WTC11 (cell line): ENCODE results near the gene LDLRAD3. TPM values are rescaled to one million over a fixed set of nuclear protein-coding genes. Genes with fewer than 3 reads are reported as not detected.

Source experiments
- ATAC-seq: fragments of 200-7000 bp; cut with Tn5 transposase; 2 replicates; pipeline ENCODE4 v1.10.0; 2021; ENCODE audit warnings: mild to moderate bottlenecking, moderate library complexity
- CTCF ChIA-PET: fragments of 300-600 bp; sonication (Branson Sonifier 250); formaldehyde crosslinking; loops from one replicate; lab custom pipeline; 2021; ENCODE audit warnings: antibody characterized with exemption; lab: Charles Lee
- POLR2A ChIA-PET: fragments of 350-600 bp; sonication (Branson Sonifier 250); formaldehyde crosslinking; loops from one replicate; lab custom pipeline; 2021; ENCODE audit warnings: antibody characterized with exemption; lab: Charles Lee
- DNase-seq: peaks from one replicate; pipeline ENCODE4 v3.0.0; 2021; ENCODE audit warnings: low spot score
- H3K27ac Mint-ChIP-seq: 2 replicates; pipeline ENCODE4 v1.8.0; 2021; ENCODE audit warnings: mixed read lengths
- H3K27me3 Mint-ChIP-seq: 2 replicates; pipeline ENCODE4 v1.8.0; 2021; ENCODE audit warnings: low read depth, mild to moderate bottlenecking, moderate library complexity, mixed read lengths
- H3K36me3 Mint-ChIP-seq: 2 replicates; pipeline ENCODE4 v1.8.0; 2021; ENCODE audit warnings: mixed read lengths
- H3K4me1 Mint-ChIP-seq: 2 replicates; pipeline ENCODE4 v1.8.0; 2022; ENCODE audit warnings: mixed read lengths
- H3K4me3 Mint-ChIP-seq: 2 replicates; pipeline ENCODE4 v1.8.0; 2021; ENCODE audit warnings: mild to moderate bottlenecking, moderate library complexity, mixed read lengths
- H3K9me3 Mint-ChIP-seq: 2 replicates; pipeline ENCODE4 v1.8.0; 2021; ENCODE audit warnings: mixed read lengths
- CREM ChIP-seq: sonication (generic); formaldehyde crosslinking; IDR thresholded peaks from 2 replicates; pipeline ENCODE4 v1.8.1; 2022; ENCODE audit warnings: mild to moderate bottlenecking, missing genetic modification reagents, moderate library complexity
- IRF2 ChIP-seq: sonication (generic); formaldehyde crosslinking; IDR thresholded peaks from 2 replicates; pipeline ENCODE4 v1.8.0; 2022; ENCODE audit warnings: low read depth, missing genetic modification reagents, borderline replicate concordance
- JUN ChIP-seq: sonication (generic); formaldehyde crosslinking; IDR thresholded peaks from 2 replicates; pipeline ENCODE4 v1.8.0; 2023; ENCODE audit warnings: mild to moderate bottlenecking, missing genetic modification reagents
- NFE2L1 ChIP-seq: sonication (generic); formaldehyde crosslinking; IDR thresholded peaks from 2 replicates; pipeline ENCODE4 v1.8.1; 2023; ENCODE audit warnings: missing genetic modification reagents
- NFYB ChIP-seq: sonication (generic); formaldehyde crosslinking; conservative IDR thresholded peaks from 2 replicates; pipeline ENCODE4 v1.8.0; 2022; ENCODE audit warnings: low read depth, missing genetic modification reagents
- NR1H2 ChIP-seq: sonication (generic); formaldehyde crosslinking; IDR thresholded peaks from 2 replicates; pipeline ENCODE4 v1.9.0; 2021; ENCODE audit warnings: mild to moderate bottlenecking, moderate library complexity, missing genetic modification reagents
- ZNF232 ChIP-seq: sonication (generic); formaldehyde crosslinking; IDR thresholded peaks from 2 replicates; pipeline ENCODE4 v1.8.0; 2022; ENCODE audit warnings: mild to moderate bottlenecking, missing genetic modification reagents
- ZNF317 ChIP-seq: sonication (generic); formaldehyde crosslinking; IDR thresholded peaks from 2 replicates; pipeline ENCODE4 v1.8.1; 2023; ENCODE audit warnings: low read depth, mild to moderate bottlenecking, moderate library complexity, missing genetic modification reagents, borderline replicate concordance
- ZNF416 ChIP-seq: fragments of 250-450 bp; sonication (Bioruptor Pico); IDR thresholded peaks from 2 replicates; pipeline ENCODE4 v1.9.0; 2021; ENCODE audit warnings: mild to moderate bottlenecking, inconsistent platforms
- ZNF423 ChIP-seq: fragments of 250-450 bp; sonication (Bioruptor Pico); IDR thresholded peaks from 2 replicates; pipeline ENCODE4 v2.1.2; 2022; ENCODE audit warnings: mild to moderate bottlenecking, moderate library complexity
- total RNA-seq: library from RNA; stranded (reverse); gene quantifications from 3 replicates; pipeline ENCODE4 v1.2.3, GENCODE V29; 2021
- TF ChIP-seq, protein P1 (sequence below): fragments of 200-600 bp; IDR thresholded peaks from 2 replicates; pipeline ENCODE4 v1.8.0; 2022; ENCODE audit warnings: antibody characterized with exemption
- TF ChIP-seq, protein P2 (sequence below): sonication (generic); formaldehyde crosslinking; conservative IDR thresholded peaks from 2 replicates; pipeline ENCODE4 v1.8.1; 2023; ENCODE audit warnings: mild to moderate bottlenecking, low read depth, missing genetic modification reagents, moderate library complexity
- TF ChIP-seq, protein P3 (sequence below): fragments of 250-450 bp; sonication (Bioruptor Pico); IDR thresholded peaks from 2 replicates; pipeline ENCODE4 v1.9.0; 2021; ENCODE audit warnings: mild to moderate bottlenecking, borderline replicate concordance
- TF ChIP-seq, protein P4 (sequence below): fragments of 250-450 bp; sonication (Bioruptor Pico); IDR thresholded peaks from 2 replicates; pipeline ENCODE4 v1.9.0; 2021; ENCODE audit warnings: mild to moderate bottlenecking
- TF ChIP-seq, protein P5 (sequence below): fragments of 250-450 bp; sonication (Bioruptor Pico); IDR thresholded peaks from 2 replicates; pipeline ENCODE4 v1.9.0; 2021; ENCODE audit warnings: moderate library complexity, mild to moderate bottlenecking, inconsistent platforms, borderline replicate concordance
- TF ChIP-seq, protein P6 (sequence below): sonication (generic); formaldehyde crosslinking; IDR thresholded peaks from 2 replicates; pipeline ENCODE4 v1.8.1; 2023; ENCODE audit warnings: mild to moderate bottlenecking, missing genetic modification reagents, moderate library complexity
- TF ChIP-seq, protein P7 (sequence below): sonication (generic); formaldehyde crosslinking; IDR thresholded peaks from 2 replicates; pipeline ENCODE4 v1.8.0; 2023; ENCODE audit warnings: missing genetic modification reagents, mild to moderate bottlenecking, borderline replicate concordance
- TF ChIP-seq, protein P8 (sequence below): sonication (generic); formaldehyde crosslinking; IDR thresholded peaks from 2 replicates; pipeline ENCODE4 v1.8.0; 2023; ENCODE audit warnings: missing genetic modification reagents

Gene LDLRAD3
- total RNA-seq, 1 experiment from 2014 or later: 14.5 TPM

DNA sequence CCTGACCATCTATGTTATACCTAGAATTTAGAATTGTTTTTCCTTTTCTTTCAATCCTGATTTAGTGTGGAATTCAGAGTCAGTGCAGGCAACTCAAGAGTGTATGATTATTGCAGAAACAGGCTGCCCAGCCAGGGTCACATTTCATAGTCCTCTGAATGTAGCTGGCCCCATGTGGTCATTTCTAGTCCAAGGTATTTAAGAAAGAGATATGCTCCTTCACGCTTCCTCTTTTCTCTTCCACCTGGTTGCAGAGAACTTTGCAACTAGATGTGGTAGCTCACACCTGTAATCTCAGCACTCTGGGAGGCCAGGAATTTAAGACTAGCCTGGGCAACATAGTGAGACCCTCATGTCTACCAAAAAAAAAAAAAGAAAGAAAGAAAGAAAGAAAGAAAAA lies 27.6 kb upstream of the LDLRAD3 start (continued):
- TF ChIP-seq, protein P1, sequence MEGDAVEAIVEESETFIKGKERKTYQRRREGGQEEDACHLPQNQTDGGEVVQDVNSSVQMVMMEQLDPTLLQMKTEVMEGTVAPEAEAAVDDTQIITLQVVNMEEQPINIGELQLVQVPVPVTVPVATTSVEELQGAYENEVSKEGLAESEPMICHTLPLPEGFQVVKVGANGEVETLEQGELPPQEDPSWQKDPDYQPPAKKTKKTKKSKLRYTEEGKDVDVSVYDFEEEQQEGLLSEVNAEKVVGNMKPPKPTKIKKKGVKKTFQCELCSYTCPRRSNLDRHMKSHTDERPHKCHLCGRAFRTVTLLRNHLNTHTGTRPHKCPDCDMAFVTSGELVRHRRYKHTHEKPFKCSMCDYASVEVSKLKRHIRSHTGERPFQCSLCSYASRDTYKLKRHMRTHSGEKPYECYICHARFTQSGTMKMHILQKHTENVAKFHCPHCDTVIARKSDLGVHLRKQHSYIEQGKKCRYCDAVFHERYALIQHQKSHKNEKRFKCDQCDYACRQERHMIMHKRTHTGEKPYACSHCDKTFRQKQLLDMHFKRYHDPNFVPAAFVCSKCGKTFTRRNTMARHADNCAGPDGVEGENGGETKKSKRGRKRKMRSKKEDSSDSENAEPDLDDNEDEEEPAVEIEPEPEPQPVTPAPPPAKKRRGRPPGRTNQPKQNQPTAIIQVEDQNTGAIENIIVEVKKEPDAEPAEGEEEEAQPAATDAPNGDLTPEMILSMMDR: no peak
- TF ChIP-seq NR1H2 (CRISPR knock-in tag): no peak
- TF ChIP-seq, protein P2, sequence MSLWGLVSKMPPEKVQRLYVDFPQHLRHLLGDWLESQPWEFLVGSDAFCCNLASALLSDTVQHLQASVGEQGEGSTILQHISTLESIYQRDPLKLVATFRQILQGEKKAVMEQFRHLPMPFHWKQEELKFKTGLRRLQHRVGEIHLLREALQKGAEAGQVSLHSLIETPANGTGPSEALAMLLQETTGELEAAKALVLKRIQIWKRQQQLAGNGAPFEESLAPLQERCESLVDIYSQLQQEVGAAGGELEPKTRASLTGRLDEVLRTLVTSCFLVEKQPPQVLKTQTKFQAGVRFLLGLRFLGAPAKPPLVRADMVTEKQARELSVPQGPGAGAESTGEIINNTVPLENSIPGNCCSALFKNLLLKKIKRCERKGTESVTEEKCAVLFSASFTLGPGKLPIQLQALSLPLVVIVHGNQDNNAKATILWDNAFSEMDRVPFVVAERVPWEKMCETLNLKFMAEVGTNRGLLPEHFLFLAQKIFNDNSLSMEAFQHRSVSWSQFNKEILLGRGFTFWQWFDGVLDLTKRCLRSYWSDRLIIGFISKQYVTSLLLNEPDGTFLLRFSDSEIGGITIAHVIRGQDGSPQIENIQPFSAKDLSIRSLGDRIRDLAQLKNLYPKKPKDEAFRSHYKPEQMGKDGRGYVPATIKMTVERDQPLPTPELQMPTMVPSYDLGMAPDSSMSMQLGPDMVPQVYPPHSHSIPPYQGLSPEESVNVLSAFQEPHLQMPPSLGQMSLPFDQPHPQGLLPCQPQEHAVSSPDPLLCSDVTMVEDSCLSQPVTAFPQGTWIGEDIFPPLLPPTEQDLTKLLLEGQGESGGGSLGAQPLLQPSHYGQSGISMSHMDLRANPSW: no peak
- TF ChIP-seq, protein P3, sequence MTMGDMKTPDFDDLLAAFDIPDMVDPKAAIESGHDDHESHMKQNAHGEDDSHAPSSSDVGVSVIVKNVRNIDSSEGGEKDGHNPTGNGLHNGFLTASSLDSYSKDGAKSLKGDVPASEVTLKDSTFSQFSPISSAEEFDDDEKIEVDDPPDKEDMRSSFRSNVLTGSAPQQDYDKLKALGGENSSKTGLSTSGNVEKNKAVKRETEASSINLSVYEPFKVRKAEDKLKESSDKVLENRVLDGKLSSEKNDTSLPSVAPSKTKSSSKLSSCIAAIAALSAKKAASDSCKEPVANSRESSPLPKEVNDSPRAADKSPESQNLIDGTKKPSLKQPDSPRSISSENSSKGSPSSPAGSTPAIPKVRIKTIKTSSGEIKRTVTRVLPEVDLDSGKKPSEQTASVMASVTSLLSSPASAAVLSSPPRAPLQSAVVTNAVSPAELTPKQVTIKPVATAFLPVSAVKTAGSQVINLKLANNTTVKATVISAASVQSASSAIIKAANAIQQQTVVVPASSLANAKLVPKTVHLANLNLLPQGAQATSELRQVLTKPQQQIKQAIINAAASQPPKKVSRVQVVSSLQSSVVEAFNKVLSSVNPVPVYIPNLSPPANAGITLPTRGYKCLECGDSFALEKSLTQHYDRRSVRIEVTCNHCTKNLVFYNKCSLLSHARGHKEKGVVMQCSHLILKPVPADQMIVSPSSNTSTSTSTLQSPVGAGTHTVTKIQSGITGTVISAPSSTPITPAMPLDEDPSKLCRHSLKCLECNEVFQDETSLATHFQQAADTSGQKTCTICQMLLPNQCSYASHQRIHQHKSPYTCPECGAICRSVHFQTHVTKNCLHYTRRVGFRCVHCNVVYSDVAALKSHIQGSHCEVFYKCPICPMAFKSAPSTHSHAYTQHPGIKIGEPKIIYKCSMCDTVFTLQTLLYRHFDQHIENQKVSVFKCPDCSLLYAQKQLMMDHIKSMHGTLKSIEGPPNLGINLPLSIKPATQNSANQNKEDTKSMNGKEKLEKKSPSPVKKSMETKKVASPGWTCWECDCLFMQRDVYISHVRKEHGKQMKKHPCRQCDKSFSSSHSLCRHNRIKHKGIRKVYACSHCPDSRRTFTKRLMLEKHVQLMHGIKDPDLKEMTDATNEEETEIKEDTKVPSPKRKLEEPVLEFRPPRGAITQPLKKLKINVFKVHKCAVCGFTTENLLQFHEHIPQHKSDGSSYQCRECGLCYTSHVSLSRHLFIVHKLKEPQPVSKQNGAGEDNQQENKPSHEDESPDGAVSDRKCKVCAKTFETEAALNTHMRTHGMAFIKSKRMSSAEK (CRISPR knock-in tag): no peak
- TF ChIP-seq, protein P4, sequence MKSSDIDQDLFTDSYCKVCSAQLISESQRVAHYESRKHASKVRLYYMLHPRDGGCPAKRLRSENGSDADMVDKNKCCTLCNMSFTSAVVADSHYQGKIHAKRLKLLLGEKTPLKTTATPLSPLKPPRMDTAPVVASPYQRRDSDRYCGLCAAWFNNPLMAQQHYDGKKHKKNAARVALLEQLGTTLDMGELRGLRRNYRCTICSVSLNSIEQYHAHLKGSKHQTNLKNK: no peak
- TF ChIP-seq ZNF416 (CRISPR knock-in tag): no peak

DNA sequence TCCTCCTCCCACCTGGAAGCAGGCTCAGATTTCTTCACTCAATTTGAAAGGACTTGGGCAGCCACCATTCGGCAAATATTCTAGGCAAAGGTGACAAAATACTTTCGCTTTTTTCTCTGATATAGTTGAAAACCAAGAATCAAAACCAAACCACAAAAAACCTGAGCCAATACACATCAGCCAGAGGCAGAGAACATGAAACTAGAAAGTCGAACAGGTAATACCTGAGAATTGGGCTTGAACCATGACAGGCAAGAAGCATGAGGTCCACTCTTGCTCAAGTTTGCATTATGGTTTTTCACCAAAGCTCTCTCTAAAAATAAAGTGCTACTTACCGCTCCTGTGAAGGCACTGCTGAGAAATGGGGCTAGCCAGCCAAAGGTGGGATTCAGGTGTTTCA lies 26.2 kb upstream of the LDLRAD3 start:
- CTCF ChIA-PET: interaction anchor here (2.8 kb wide), 1 partner anchor 96 kb away, joined by 16 read pairs; no protein-coding TSS in a partner anchor
- DNase-seq: no peak
- no peaks in the 10 kb centered on the region for H3K9me3 Mint-ChIP-seq
- H3K36me3 Mint-ChIP-seq: no peaks in the 10 kb centered on the region
- TF ChIP-seq, protein P5, sequence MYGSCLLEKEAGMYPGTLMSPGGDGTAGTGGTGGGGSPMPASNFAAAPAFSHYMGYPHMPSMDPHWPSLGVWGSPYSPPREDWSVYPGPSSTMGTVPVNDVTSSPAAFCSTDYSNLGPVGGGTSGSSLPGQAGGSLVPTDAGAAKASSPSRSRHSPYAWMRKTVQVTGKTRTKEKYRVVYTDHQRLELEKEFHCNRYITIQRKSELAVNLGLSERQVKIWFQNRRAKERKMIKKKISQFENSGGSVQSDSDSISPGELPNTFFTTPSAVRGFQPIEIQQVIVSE (CRISPR knock-in tag): no peak
- TF ChIP-seq CREM (no peak), IRF2 (CRISPR knock-in tag) (no peak), ZNF317 (CRISPR knock-in tag) (no peak), NFE2L1 (CRISPR knock-in tag) (no peak), ZNF232 (CRISPR knock-in tag) (no peak), JUN (CRISPR knock-in tag) (no peak), ZNF423 (CRISPR knock-in tag) (no peak), NFYB (CRISPR knock-in tag) (no peak), ZNF416 (CRISPR knock-in tag) (no peak)
- TF ChIP-seq, protein P6, sequence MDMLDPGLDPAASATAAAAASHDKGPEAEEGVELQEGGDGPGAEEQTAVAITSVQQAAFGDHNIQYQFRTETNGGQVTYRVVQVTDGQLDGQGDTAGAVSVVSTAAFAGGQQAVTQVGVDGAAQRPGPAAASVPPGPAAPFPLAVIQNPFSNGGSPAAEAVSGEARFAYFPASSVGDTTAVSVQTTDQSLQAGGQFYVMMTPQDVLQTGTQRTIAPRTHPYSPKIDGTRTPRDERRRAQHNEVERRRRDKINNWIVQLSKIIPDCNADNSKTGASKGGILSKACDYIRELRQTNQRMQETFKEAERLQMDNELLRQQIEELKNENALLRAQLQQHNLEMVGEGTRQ (CRISPR knock-in tag): no peak
- TF ChIP-seq, protein P7, sequence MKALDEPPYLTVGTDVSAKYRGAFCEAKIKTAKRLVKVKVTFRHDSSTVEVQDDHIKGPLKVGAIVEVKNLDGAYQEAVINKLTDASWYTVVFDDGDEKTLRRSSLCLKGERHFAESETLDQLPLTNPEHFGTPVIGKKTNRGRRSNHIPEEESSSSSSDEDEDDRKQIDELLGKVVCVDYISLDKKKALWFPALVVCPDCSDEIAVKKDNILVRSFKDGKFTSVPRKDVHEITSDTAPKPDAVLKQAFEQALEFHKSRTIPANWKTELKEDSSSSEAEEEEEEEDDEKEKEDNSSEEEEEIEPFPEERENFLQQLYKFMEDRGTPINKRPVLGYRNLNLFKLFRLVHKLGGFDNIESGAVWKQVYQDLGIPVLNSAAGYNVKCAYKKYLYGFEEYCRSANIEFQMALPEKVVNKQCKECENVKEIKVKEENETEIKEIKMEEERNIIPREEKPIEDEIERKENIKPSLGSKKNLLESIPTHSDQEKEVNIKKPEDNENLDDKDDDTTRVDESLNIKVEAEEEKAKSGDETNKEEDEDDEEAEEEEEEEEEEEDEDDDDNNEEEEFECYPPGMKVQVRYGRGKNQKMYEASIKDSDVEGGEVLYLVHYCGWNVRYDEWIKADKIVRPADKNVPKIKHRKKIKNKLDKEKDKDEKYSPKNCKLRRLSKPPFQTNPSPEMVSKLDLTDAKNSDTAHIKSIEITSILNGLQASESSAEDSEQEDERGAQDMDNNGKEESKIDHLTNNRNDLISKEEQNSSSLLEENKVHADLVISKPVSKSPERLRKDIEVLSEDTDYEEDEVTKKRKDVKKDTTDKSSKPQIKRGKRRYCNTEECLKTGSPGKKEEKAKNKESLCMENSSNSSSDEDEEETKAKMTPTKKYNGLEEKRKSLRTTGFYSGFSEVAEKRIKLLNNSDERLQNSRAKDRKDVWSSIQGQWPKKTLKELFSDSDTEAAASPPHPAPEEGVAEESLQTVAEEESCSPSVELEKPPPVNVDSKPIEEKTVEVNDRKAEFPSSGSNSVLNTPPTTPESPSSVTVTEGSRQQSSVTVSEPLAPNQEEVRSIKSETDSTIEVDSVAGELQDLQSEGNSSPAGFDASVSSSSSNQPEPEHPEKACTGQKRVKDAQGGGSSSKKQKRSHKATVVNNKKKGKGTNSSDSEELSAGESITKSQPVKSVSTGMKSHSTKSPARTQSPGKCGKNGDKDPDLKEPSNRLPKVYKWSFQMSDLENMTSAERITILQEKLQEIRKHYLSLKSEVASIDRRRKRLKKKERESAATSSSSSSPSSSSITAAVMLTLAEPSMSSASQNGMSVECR (CRISPR knock-in tag): no peak
- TF ChIP-seq, protein P8, sequence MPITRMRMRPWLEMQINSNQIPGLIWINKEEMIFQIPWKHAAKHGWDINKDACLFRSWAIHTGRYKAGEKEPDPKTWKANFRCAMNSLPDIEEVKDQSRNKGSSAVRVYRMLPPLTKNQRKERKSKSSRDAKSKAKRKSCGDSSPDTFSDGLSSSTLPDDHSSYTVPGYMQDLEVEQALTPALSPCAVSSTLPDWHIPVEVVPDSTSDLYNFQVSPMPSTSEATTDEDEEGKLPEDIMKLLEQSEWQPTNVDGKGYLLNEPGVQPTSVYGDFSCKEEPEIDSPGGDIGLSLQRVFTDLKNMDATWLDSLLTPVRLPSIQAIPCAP: no peak
- TF ChIP-seq, all 79 proteins: peak for 0
- POLR2A ChIA-PET: no interaction called here
- no peak overlapping the region for H3K4me3 Mint-ChIP-seq
- H3K4me1 Mint-ChIP-seq: peaks cover 18% of the 10 kb centered on the region
- no peak overlapping the region for H3K27ac Mint-ChIP-seq
- ATAC-seq: no peak
- H3K27me3 Mint-ChIP-seq: peaks cover 4% of the 10 kb centered on the region; the same call in 1 of the 2 replicates
